ENCODE data around the gene APPBP2.

DNA sequence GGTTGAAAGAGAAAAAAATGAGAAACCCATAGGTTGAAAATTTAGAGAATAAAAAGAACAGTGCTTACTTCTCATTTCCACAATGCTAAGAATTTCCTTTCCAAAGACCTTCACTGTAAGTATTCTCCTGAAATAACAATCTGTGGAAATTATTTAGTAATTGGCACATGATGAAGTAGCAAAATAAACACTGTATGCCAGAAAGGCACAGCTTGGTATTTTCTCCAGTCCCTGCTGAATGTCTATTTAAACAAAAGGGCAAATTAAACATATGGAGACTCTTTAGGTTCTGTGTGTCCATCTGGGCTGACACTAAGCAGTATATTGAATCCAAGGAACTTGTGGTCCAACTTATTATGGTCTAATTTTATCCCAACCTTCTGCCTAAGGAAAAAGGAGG is 57.7 kb downstream of the APPBP2 start:
- no peak for TF ChIP-seq POLR2A (IDR thresholded peaks at IDR 0.05)
- TF ChIP-seq, protein P1, sequence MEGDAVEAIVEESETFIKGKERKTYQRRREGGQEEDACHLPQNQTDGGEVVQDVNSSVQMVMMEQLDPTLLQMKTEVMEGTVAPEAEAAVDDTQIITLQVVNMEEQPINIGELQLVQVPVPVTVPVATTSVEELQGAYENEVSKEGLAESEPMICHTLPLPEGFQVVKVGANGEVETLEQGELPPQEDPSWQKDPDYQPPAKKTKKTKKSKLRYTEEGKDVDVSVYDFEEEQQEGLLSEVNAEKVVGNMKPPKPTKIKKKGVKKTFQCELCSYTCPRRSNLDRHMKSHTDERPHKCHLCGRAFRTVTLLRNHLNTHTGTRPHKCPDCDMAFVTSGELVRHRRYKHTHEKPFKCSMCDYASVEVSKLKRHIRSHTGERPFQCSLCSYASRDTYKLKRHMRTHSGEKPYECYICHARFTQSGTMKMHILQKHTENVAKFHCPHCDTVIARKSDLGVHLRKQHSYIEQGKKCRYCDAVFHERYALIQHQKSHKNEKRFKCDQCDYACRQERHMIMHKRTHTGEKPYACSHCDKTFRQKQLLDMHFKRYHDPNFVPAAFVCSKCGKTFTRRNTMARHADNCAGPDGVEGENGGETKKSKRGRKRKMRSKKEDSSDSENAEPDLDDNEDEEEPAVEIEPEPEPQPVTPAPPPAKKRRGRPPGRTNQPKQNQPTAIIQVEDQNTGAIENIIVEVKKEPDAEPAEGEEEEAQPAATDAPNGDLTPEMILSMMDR (IDR thresholded peaks at IDR 0.05), result no peak
- TF ChIP-seq POLR2AphosphoS5 (IDR thresholded peaks at IDR 0.05), result no peak

All from breast epithelium (tissue), 3 donors.